Epithelial cell of esophagus (primary cell): ENCODE data around the gene TNRC18.

Experiments
- DNase-seq: peaks from one replicate; pipeline ENCODE4 v3.0.0; 2010; ENCODE audit warnings: low read depth
- H3K4me3 ChIP-seq: 2 replicates; pipeline ENCODE4 v1.5.1; 2011; ENCODE audit warnings: mild to moderate bottlenecking, low read length, control low read depth
- CTCF ChIP-seq: IDR thresholded peaks from 2 replicates; pipeline ENCODE4 v1.5.1; 2011; ENCODE audit warnings: low read depth, mild to moderate bottlenecking, low read length, control low read depth, inconsistent platforms; ENCODE audit not compliant: insufficient read depth; ENCODE audit errors: missing control alignments

Gene TNRC18

GRCh38 chr7:5428478-5429252, 5.0 kb upstream of the TNRC18 start:
- DNase-seq, result peak; percentile 76
- peak overlapping the region; percentile 81 for H3K4me3 ChIP-seq
- TF ChIP-seq CTCF, result no peak

DNA sequence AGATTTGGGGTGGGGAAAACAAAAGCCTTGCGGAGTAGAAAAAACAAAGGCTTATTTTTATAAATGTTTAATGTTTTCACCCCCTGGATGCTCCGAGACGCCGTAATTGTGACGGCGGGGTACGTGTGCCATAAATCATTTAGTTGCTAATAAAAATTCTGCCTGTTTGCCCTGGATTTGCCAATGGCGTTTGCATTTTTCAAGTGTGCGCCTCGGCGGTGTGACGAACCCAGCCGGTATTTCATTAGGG, 2.5 kb upstream of the TNRC18 start:
- peak; percentile 66 for DNase-seq
- no peak for TF ChIP-seq CTCF
- H3K4me3 ChIP-seq, result peak overlapping the region; percentile 81

- peak; percentile 83 for DNase-seq
- TF ChIP-seq CTCF, result no peak
- H3K4me3 ChIP-seq, result peak overlapping the region; percentile 81
These were observed 2.0 kb upstream of the TNRC18 start for GRCh38 chr7:5425507-5426225.

- TF ChIP-seq CTCF, result no peak
- no peak for DNase-seq
- H3K4me3 ChIP-seq, result peak overlapping the region; percentile 81
These were observed 1.3 kb upstream of the TNRC18 start for GRCh38 chr7:5424749-5425506.

DNA sequence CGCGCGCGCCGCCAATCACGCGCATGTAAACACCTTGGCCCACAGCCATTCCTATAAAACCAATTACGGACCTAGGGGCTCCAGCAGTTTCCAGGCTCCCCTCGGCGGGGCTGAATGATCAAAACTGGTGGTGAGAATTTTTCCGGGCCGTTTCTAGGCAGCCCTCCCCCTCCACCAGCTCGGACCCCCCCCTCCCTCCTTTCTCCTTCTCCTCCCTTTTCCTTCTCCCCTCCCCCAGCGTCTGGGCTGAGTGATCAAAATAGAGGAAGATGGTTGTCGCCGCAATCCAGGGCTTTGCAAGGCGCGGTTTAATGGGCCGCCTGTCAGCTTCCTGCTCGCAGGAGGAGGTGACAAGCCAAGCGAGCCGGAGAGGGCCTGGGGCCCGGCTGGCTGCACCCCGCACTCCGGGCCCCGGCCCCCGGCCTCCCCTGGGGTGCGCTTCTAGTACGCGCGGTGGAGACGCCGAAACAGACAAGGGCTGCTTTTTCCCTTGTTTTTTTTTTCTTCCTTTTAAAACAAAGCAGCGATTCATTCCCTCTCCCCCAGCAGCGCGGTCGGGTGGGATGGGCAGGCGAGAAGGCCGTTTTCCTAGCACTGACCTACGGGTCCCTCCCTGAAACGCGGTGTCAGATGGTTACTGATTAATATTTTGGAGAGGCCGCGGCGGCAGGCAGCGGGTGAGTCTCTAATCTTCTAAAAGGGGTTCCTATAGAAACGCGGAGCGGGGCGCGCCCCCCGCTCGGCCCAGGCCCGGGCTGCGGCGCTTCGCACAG, 528 bp upstream of the TNRC18 start:
- TF ChIP-seq CTCF, result no peak
- peak overlapping the region; percentile 81 for H3K4me3 ChIP-seq
- peak; percentile 99 for DNase-seq

DNA sequence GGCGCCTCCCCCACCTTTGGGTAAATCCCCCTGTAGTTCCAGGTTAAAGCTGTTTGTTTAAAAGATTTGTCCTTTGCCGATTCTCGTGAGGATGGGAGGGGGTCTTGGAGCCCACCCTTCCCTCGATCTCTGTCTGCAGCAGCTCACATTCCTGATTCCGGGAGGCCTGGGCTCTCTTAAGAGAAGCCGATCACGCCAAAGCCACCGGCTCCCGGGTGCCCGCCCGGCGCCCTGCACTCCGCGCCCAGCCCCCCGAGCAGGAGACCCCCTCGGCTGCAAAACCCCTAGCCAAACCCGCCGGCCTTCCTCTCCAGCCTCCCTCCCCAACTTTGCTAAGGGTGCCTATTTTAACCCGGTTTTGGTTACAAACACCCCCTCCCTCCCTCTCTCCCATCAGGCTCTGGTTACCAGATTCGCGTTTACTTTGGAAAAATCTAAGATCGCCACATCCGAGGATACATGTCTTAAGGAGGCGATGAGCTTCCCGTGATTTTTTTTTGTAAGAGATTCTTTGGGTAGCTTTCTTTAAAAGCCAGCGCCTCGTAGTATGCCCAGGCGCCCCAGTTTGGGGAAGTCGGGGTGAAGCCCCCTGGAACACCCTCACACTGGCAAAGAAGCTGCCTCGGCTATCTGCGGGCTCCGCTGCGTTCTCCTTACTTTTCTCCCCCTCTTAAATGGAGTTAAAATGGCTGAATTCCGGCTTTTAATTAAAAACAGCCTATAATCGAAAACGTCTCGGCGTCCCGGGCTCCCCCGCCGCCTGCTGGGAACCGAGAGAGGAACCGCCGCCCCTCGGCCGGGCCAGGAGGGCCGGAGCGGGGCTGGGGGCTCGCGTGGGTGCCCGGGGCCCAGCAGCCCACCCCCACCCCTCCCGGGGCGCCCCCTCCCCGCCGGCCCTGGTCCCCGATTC, 983 bp downstream of the TNRC18 start:
- TF ChIP-seq CTCF, result no peak
- peak overlapping the region; percentile 82 for H3K4me3 ChIP-seq

More for the DNA sequence above, 983 bp downstream of the TNRC18 start:
- no peak for DNase-seq
